AG04449 (cell line): ENCODE measurements around the gene GINS2.

Experiments used
- CTCF ChIA-PET: fragments of 350-600 bp; formaldehyde crosslinking; extraction: SDS; loops from one replicate; lab custom pipeline; 2021; ENCODE audit warnings: antibody characterized with exemption; lab: Yijun Ruan, JAX
- POLR2A ChIA-PET: fragments of 400-600, 350-600 bp; formaldehyde crosslinking; extraction: SDS; loops from one replicate; lab custom pipeline; 2020; ENCODE audit warnings: antibody characterized with exemption, inconsistent platforms; lab: Yijun Ruan, JAX
- DNase-seq: peaks from one replicate; pipeline ENCODE4 v3.0.0-alpha.2; 2010; ENCODE audit warnings: low read depth, low spot score
- H3K4me3 ChIP-seq: 2 replicates; pipeline ENCODE4 v1.5.1; 2011; ENCODE audit warnings: low read depth, mild to moderate bottlenecking, control low read depth, low read length
- CTCF ChIP-seq: IDR thresholded peaks from one replicate; pipeline ENCODE4 v1.5.1; 2011; ENCODE audit warnings: mild to moderate bottlenecking, moderate library complexity, low read length, control low read depth, inconsistent platforms; ENCODE audit not compliant: insufficient read depth; ENCODE audit errors: missing control alignments

The GINS2 gene

DNA sequence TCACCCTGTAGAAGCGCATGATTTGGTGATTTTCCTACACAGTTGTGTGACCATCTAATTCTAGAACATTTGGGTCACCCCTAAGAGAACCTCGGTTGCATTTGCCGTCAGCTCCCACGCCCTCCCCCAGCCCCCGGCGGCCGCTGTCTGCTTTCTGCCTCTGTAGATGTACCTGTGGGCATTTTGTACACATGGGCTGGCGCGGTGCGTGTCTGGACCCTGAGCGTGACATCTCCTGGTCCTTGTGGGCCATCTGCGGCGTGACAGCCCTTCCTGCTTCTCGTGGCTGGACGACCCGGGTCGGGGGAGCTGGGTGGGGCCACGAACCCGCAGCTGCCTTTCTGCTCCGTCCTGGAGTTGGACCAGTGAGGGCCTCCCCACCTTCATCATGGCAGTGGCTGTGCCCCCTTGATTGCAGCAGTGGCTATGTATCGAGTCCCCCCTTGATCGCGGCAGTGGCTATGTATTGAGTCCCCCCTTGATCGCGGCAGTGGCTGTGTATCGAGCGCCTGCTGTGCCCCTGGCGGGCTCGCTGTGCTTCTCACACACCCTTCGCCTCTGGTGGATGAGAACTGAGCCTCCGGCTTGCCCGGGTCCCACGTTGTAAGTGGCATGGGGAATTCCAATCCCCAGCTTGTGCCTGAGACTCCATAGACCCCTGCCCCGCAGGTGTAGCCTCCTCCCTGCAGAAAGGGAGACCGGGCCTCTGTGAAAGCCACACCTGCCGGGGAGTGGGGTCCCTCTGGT is 51.5 kb downstream of the GINS2 start:
- POLR2A ChIA-PET = no interaction called here
- DNase-seq = no peak
- TF ChIP-seq CTCF = no peak

DNA sequence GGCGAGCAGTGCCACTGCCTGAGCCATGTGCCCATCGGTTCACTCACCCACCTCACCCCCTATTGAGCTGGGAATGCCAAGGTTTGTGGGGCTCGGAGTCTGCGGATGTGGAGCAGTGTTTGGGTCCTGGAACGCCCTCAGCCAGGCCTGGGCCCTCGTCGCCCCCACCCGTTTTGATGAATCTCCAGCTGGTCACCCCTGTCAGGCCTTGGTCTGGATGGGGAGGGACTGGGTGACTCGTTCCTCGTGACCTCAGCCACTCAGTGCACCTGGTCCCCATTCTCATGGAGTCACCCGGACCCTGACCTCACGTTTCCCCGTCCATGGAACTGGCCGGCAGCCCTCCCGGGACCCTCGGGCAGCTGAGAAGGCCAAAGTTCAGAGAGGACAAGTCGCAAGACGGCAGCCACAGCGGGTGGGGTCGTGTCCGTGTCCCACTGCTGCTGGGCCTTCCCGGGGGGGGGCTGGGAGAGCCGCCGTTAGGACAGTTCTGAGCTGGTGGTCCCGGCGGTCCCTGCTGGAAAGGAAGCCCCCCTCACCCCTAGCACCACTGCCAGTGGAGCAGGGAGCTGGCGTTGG is 52.4 kb downstream of the GINS2 start:
- CTCF ChIA-PET = interaction anchor here (0.9 to 1.5 kb wide), 3 partner anchors 8 to 37 kb away, joined by 3 to 5 read pairs (median 3); no protein-coding TSS in a partner anchor
- POLR2A ChIA-PET = no interaction called here
- no peak overlapping the region for H3K4me3 ChIP-seq
- DNase-seq = no peak
- TF ChIP-seq CTCF = no peak

More for the DNA sequence above, 51.5 kb downstream of the GINS2 start:
- H3K4me3 ChIP-seq = no peak overlapping the region
- CTCF ChIA-PET = interaction anchor here (1.0 to 1.8 kb wide), 4 partner anchors 9 to 80 kb away, joined by 3 to 6 read pairs (median 3); no protein-coding TSS in a partner anchor

- POLR2A ChIA-PET = no interaction called here
Observed at GRCh38 chr16:85635545-85636140, 53.1 kb downstream of the GINS2 start.

DNA sequence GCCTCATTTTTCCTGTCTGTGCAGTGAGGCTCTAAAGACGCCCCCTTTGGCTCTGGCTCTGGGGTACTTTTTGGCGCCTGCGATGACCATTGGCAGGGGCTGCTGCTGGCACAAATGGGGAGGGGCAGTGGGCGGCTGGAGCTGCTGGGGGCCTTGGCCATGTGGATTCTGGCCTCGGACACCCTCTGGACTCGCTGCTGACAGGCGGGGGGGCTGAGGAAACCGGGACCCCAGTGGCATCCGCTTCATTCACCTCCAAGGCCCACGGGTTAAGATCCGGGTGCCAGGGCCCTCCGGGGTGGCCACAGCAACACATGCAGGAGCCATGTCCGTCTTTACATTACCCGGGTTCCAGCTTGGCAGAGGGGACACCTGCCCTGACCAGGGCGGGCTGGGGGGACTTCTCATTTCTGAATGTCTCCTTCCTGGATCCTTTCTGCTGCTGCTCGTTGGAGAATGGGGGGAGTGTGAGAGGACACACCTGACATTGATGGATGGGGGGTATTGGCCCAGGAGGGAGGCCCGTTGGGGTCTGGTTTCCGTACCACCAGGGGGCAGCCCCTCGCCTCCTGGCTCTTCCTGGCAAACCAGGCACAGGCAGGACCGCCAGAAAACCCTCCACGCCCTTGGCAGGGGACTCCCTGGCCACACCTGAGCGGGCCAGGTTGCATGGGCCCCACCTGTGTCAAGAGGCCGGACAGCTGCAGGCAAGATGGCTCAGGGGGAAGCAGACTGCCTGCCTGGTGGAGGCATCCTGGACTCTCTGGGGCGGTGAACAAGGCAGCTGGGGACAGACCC is 53.8 kb downstream of the GINS2 start:
- no peak for TF ChIP-seq CTCF
- ChIA-PET POLR2A (no interaction called here), CTCF (interaction anchor here (0.9 to 1.5 kb wide), 5 partner anchors 8 to 359 kb away, joined by 3 to 7 read pairs (median 3); no protein-coding TSS in a partner anchor)
- no peak for DNase-seq
- no peak overlapping the region for H3K4me3 ChIP-seq

More at GRCh38 chr16:85635545-85636140, 53.1 kb downstream of the GINS2 start:
- TF ChIP-seq CTCF = no peak
- CTCF ChIA-PET = interaction anchor here (0.9 to 1.5 kb wide), 4 partner anchors 10 to 360 kb away, joined by 3 to 7 read pairs (median 4); no protein-coding TSS in a partner anchor
- DNase-seq = no peak
- no peak overlapping the region for H3K4me3 ChIP-seq

- no peak for DNase-seq
- ChIA-PET POLR2A (no interaction called here), CTCF (interaction anchor here (0.8 to 1.5 kb wide), 4 partner anchors 9 to 214 kb away, joined by 3 to 4 read pairs (median 3); no protein-coding TSS in a partner anchor)
- no peak for TF ChIP-seq CTCF
- H3K4me3 ChIP-seq = no peak overlapping the region
Observed at GRCh38 chr16:85633888-85634287, 54.9 kb downstream of the GINS2 start.
